Body of pancreas (tissue), 4 donors: ENCODE data around the gene SEMA3E. TPM values are rescaled to one million over a fixed set of nuclear protein-coding genes. Genes with fewer than 3 reads are reported as not detected.

Experiments used
- ATAC-seq: fragments of 150-250 bp; one replicate; pipeline ENCODE4 v1.9.1; 2016
- DNase-seq, 4 donors: peaks; one replicate each; pipeline ENCODE4 v3.0.0-alpha.2; 2019
- H3K27ac ChIP-seq, 4 donors: fragments of 200-600 bp; sonication (generic); 1 replicate in 3 of 4; 2 replicates in 1 of 4; pipeline versions ENCODE4 v1.5.1 to v1.6.1; 2016 to 2019; ENCODE audit warnings: mild to moderate bottlenecking in 1 of 4, mixed read lengths in 1 of 4, moderate library complexity in 1 of 4
- H3K27me3 ChIP-seq, 2 donors: fragments of 200-600 bp; sonication (generic); one replicate each; pipeline ENCODE4 v1.6.0; 2016; ENCODE audit warnings: mild to moderate bottlenecking in 1 of 2
- H3K36me3 ChIP-seq, 2 donors: fragments of 200-600 bp; sonication (generic); replicated peaks in 1 of 2; 2 replicates each; pipeline ENCODE4 v1.5.1; 2016; ENCODE audit warnings: low read depth in 2 of 2; ENCODE audit not compliant: insufficient read depth in 1 of 2
- H3K4me1 ChIP-seq: fragments of 200-600 bp; sonication (generic); one replicate; pipeline ENCODE4 v1.6.0; 2016
- H3K4me3 ChIP-seq, 2 donors: fragments of 200-600 bp; sonication (generic); 1 replicate in 1 of 2; 2 replicates in 1 of 2; pipeline ENCODE4 v1.5.1; 2016 to 2019
- H3K9me3 ChIP-seq, 3 donors: fragments of 200-600 bp; sonication (generic); 1 replicate in 2 of 3; 2 replicates in 1 of 3; pipeline ENCODE4 v1.5.1; 2016
- POLR2A ChIP-seq, 3 donors: fragments of 450-650 bp; IDR thresholded peaks; one replicate each; pipeline ENCODE4 v1.6.1; 2016; ENCODE audit warnings: antibody characterized with exemption in 3 of 3, mild to moderate bottlenecking in 2 of 3
- WGBS, 2 donors: methylation state at CpG; one replicate each; pipeline ENCODE4 v1.1.5; 2017; 5-methylcytosine and 5-hydroxymethylcytosine counted together
- intact Hi-C: fragments of 100-400 bp; cut with DNase I; formaldehyde crosslinking; loops from one replicate; pipeline ENCODE4 v1.15.1; 2023
- total RNA-seq, 2 donors: library from RNA; depleted of rRNA; stranded (reverse); fragments of >200 nt; gene quantifications; one replicate each; pipeline ENCODE4 v1.1.0, GENCODE V29; 2016
- TF ChIP-seq, protein P1 (sequence below), 7 experiments: fragments of 450-650 bp in 4 of 7; fragments of 200-600 bp in 3 of 7; sonication (generic) in 3 of 7; IDR thresholded peaks; one replicate each; pipeline ENCODE4 v1.5.1; 2016 to 2019; ENCODE audit warnings: antibody characterized with exemption in 7 of 7

The SEMA3E gene
- total RNA-seq, 2 donors from 2014 or later: under 0.01 to 20.5 TPM

DNA sequence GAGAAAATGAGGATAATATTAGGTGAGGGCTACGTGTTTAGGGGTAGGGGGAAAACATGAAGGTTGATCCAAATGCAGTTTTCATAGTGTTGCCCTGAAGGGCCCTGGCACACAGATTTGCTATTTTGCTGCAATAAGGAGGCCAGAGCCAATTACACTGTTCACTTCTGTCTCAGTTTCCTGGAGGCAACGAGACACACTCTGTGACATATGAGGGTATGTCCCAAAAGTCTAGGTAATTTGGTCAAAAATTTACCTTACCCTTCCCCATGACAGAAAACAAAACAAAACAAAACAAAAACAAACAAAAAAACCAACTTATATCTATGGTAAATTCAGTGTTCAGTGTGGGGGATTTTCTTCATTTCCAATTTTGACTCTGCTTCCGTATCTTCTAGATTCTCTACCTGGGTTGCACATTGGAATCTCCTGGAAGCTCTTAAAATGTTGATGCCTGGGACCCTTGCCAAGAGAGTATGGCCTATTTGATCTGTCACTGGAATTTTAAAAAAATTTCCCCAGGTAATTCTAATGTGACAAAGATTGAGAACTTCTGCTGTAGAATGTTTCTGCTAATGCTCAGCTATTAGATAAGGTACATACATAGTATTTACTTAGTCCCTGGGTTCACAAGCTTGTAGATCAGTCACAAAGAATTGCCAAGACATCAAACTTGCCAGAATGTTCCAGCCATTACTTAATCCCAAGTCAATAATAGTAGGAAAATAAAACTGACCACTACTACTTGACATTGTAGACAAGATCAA is 139.5 kb downstream of the SEMA3E start:
- DNase-seq (no peak), ATAC-seq (no peak)
- H3K27me3 ChIP-seq: no peaks in the 10 kb centered on the region
- H3K9me3 ChIP-seq: no peaks in the 10 kb centered on the region
- WGBS, 2 donors: 49% methylated on average over 3 of the region's 3 CpGs
- H3K36me3 ChIP-seq: no peaks in the 10 kb centered on the region
- no peak overlapping the region for H3K27ac ChIP-seq
- TF ChIP-seq POLR2A (IDR thresholded peaks at IDR 0.05): no peak
- TF ChIP-seq, protein P1, sequence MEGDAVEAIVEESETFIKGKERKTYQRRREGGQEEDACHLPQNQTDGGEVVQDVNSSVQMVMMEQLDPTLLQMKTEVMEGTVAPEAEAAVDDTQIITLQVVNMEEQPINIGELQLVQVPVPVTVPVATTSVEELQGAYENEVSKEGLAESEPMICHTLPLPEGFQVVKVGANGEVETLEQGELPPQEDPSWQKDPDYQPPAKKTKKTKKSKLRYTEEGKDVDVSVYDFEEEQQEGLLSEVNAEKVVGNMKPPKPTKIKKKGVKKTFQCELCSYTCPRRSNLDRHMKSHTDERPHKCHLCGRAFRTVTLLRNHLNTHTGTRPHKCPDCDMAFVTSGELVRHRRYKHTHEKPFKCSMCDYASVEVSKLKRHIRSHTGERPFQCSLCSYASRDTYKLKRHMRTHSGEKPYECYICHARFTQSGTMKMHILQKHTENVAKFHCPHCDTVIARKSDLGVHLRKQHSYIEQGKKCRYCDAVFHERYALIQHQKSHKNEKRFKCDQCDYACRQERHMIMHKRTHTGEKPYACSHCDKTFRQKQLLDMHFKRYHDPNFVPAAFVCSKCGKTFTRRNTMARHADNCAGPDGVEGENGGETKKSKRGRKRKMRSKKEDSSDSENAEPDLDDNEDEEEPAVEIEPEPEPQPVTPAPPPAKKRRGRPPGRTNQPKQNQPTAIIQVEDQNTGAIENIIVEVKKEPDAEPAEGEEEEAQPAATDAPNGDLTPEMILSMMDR (IDR thresholded peaks at IDR 0.05): no peak
- no peaks in the 10 kb centered on the region for H3K4me1 ChIP-seq
- intact Hi-C loops: no loop called here
- no peak overlapping the region for H3K4me3 ChIP-seq

- H3K36me3 ChIP-seq: no peaks in the 10 kb centered on the region
- 53 to 59% methylated on average over 2 of the region's 2 CpGs for WGBS, 2 donors
- intact Hi-C loops: no loop called here
Observed at GRCh38 chr7:83504330-83504729, 144.6 kb downstream of the SEMA3E start.

GRCh38 chr7:83502636-83503035 is 146.3 kb downstream of the SEMA3E start:
- no peak for DNase-seq
- no peak overlapping the region for H3K4me3 ChIP-seq
- H3K27me3 ChIP-seq: no peaks in the 10 kb centered on the region
- no peak for ATAC-seq
- no peaks in the 10 kb centered on the region for H3K9me3 ChIP-seq
- TF ChIP-seq POLR2A (IDR thresholded peaks at IDR 0.05): no peak
- TF ChIP-seq, protein P1 (IDR thresholded peaks at IDR 0.05): no peak
- H3K27ac ChIP-seq: no peak overlapping the region
- 81 to 84% methylated on average over 2 of the region's 2 CpGs for WGBS, 2 donors
- H3K36me3 ChIP-seq: no peaks in the 10 kb centered on the region
- no peaks in the 10 kb centered on the region for H3K4me1 ChIP-seq
- intact Hi-C loops: no loop called here

More at GRCh38 chr7:83504330-83504729, 144.6 kb downstream of the SEMA3E start:
- DNase-seq (no peak), ATAC-seq (no peak)
- Histone ChIP-seq H3K9me3 (no peaks in the 10 kb centered on the region), H3K4me3 (no peak overlapping the region), H3K4me1 (no peaks in the 10 kb centered on the region), H3K27ac (no peak overlapping the region), H3K27me3 (no peaks in the 10 kb centered on the region)
- TF ChIP-seq, protein P1 (IDR thresholded peaks at IDR 0.05): no peak
- no peak for TF ChIP-seq POLR2A (IDR thresholded peaks at IDR 0.05)

GRCh38 chr7:83494683-83495082 is 154.3 kb downstream of the SEMA3E start:
- Histone ChIP-seq H3K9me3 (no peaks in the 10 kb centered on the region), H3K4me1 (no peaks in the 10 kb centered on the region), H3K27me3 (no peaks in the 10 kb centered on the region), H3K4me3 (no peak overlapping the region), H3K27ac (no peak overlapping the region), H3K36me3 (no peaks in the 10 kb centered on the region)
- ATAC-seq (no peak), DNase-seq (no peak)
- TF ChIP-seq, protein P1 (IDR thresholded peaks at IDR 0.05): no peak
- TF ChIP-seq POLR2A (IDR thresholded peaks at IDR 0.05): no peak
- intact Hi-C loops: no loop called here
- WGBS, 2 donors: 88 to 89% methylated on average over 2 of the region's 2 CpGs

GRCh38 chr7:83492802-83493201 is 156.1 kb downstream of the SEMA3E start:
- no peak for ATAC-seq
- intact Hi-C loops: no loop called here
- 70 to 73% methylated on average over 3 of the region's 3 CpGs for WGBS, 2 donors
- no peaks in the 10 kb centered on the region for H3K27me3 ChIP-seq
- H3K4me3 ChIP-seq: no peak overlapping the region
- no peaks in the 10 kb centered on the region for H3K36me3 ChIP-seq
- H3K9me3 ChIP-seq: no peaks in the 10 kb centered on the region
- H3K4me1 ChIP-seq: no peaks in the 10 kb centered on the region
- TF ChIP-seq, protein P1 (IDR thresholded peaks at IDR 0.05): no peak
- no peak for TF ChIP-seq POLR2A (IDR thresholded peaks at IDR 0.05)
- H3K27ac ChIP-seq: no peak overlapping the region
- DNase-seq: no peak
